GM19035 (cell line): Measurements from ENCODE around the gene SYCE3.
"Not testable (repeated sequence)": the region's sequence is repeated elsewhere in the genome, so short reads cannot be mapped to it uniquely, and the experiment has no call there.

Source experiments
- ATAC-seq: cut with Tn5 transposase; IDR thresholded peaks from one replicate; pipeline ENCODE4 v1.9.1; 2021; ENCODE audit not compliant: unreplicated experiment

SYCE3 gene

GRCh38 chr22:50551160-50551752, 11.5 kb downstream of the SYCE3 start:
- no peak for ATAC-seq

GRCh38 chr22:50550395-50550794, 12.3 kb downstream of the SYCE3 start:
- no peak for ATAC-seq

GRCh38 chr22:50548921-50549790, 13.6 kb downstream of the SYCE3 start:
- no peak for ATAC-seq

GRCh38 chr22:50548040-50548920, 14.4 kb downstream of the SYCE3 start:
- no peak for ATAC-seq

- no peak for ATAC-seq
Measured at GRCh38 chr22:50547263-50547985, 15.3 kb downstream of the SYCE3 start.

GRCh38 chr22:50546326-50547262, 16.1 kb downstream of the SYCE3 start:
- ATAC-seq = no peak

GRCh38 chr22:50545522-50546325, 17.0 kb downstream of the SYCE3 start, which contains the start of gene KLHDC7B:
Gene KLHDC7B (plus strand): TSS chr22:50545899. CDS start chr22:50546244, 345 bp downstream.
- ATAC-seq = no peak

- no peak for ATAC-seq
Measured at GRCh38 chr22:50544746-50545253, 17.9 kb downstream of the SYCE3 start.

- no peak for ATAC-seq
Measured at GRCh38 chr22:50544078-50544745, 18.5 kb downstream of the SYCE3 start.

- no peak for ATAC-seq
Measured at GRCh38 chr22:50542416-50542927, 20.2 kb downstream of the SYCE3 start.

- ATAC-seq = not testable (repeated sequence)
Measured at GRCh38 chr22:50541667-50542026, 21.1 kb downstream of the SYCE3 start.

- ATAC-seq = no peak
Measured at GRCh38 chr22:50540381-50540780, 22.3 kb downstream of the SYCE3 start.

GRCh38 chr22:50537765-50538164, 25.0 kb downstream of the SYCE3 start:
- ATAC-seq = no peak

- no peak for ATAC-seq
Measured at GRCh38 chr22:50536226-50536625, 26.5 kb downstream of the SYCE3 start.

- ATAC-seq = no peak
Measured at GRCh38 chr22:50535113-50535512, 27.6 kb downstream of the SYCE3 start.

- ATAC-seq = not testable (repeated sequence)
Measured at GRCh38 chr22:50533856-50534711, 28.6 kb downstream of the SYCE3 start.
